Measurements from ENCODE around the gene C16orf96.

C16orf96 gene

GRCh38 chr16:4646773-4647643, 90.9 kb downstream of the C16orf96 start:
- no peak for DNase-seq (ENCODE audit: low spot score)

- no peak for DNase-seq (ENCODE audit: low spot score)
Observed at GRCh38 chr16:4647644-4647980, 91.5 kb downstream of the C16orf96 start.

GRCh38 chr16:4648917-4649316, 92.8 kb downstream of the C16orf96 start:
- no peak for DNase-seq (ENCODE audit: low spot score)

- no peak for DNase-seq (ENCODE audit: low spot score)
Observed at GRCh38 chr16:4649744-4650442, 93.8 kb downstream of the C16orf96 start.

Data from Ammon's horn (tissue), 1 donor.